ENCODE measurements around the gene ASIC2.
A peak's percentile ranks its signal among the peaks of the same experiment; 100 is the strongest.

Gene ASIC2

GRCh38 chr17:33258296-33258695, 34.8 kb downstream of the ASIC2 start:
- no peak overlapping the region for H4K91ac ChIP-seq (ENCODE audit: low read depth, low read length, poor library complexity)
- H3K4me1 ChIP-seq (ENCODE audit: control insufficient read depth in 2 of 2, insufficient read depth in 1 of 2, low read depth in 1 of 2, low read length in 2 of 2), result peaks cover 0 to 1% of the 10 kb centered on the region in 2 donors
- H3K9ac ChIP-seq (ENCODE audit: low read depth, low read length, poor library complexity), result no peak overlapping the region
- H3K36me3 ChIP-seq (replicated peaks in 1 of 2; ENCODE audit: control insufficient read depth in 2 of 2, insufficient read depth in 2 of 2, low read length in 2 of 2), result no peaks in the 10 kb centered on the region
- H3K9me3 ChIP-seq (replicated peaks in 1 of 2; ENCODE audit: control insufficient read depth in 2 of 2, insufficient read depth in 1 of 2, low read depth in 1 of 2, low read length in 2 of 2), result no peaks in the 10 kb centered on the region
- H2BK5ac ChIP-seq (ENCODE audit: low read length), result no peak overlapping the region
- H3K14ac ChIP-seq (ENCODE audit: low read length), result no peak overlapping the region
- no peak overlapping the region for H4K8ac ChIP-seq (ENCODE audit: low read depth, low read length)
- no peak overlapping the region for H3K4me3 ChIP-seq (ENCODE audit: low read length in 2 of 2)
- H2BK12ac ChIP-seq (ENCODE audit: low read length), result no peak overlapping the region
- H2AK5ac ChIP-seq (ENCODE audit: low read depth, low read length), result no peak overlapping the region
- H2BK15ac ChIP-seq (ENCODE audit: low read length), result no peak overlapping the region
- no CpG with 5 or more reads among the region's 3 CpGs for WGBS, 2 donors (ENCODE audit: extremely low coverage in 2 of 2, insufficient read length in 2 of 2, insufficient replicate concordance in 1 of 2)
- H2BK120ac ChIP-seq (ENCODE audit: low read depth, low read length), result no peak overlapping the region
- H2AFZ ChIP-seq (ENCODE audit: low read length), result no peak overlapping the region
- no peaks in the 10 kb centered on the region for H3K27me3 ChIP-seq (ENCODE audit: control insufficient read depth in 3 of 3, insufficient read depth in 3 of 3, low read depth in 1 of 3, low read length in 3 of 3)
- H3K23ac ChIP-seq (ENCODE audit: low read depth, low read length, poor library complexity), result no peak overlapping the region
- no peak overlapping the region for H3K4ac ChIP-seq (ENCODE audit: low read length)
- no peak overlapping the region for H3K27ac ChIP-seq (replicated peaks; ENCODE audit: low read length)
- H3K79me1 ChIP-seq (ENCODE audit: low read depth, low read length), result no peaks in the 10 kb centered on the region
- no peak overlapping the region for H3K18ac ChIP-seq (ENCODE audit: low read length)
- no peak for DNase-seq (ENCODE audit: low spot score)
- H3K4me2 ChIP-seq (ENCODE audit: insufficient read depth, low read length, poor library complexity, severe bottlenecking), result no peak overlapping the region

GRCh38 chr17:33245183-33245582, 47.9 kb downstream of the ASIC2 start:
- Histone ChIP-seq H2BK12ac (ENCODE audit: low read length) (no peak overlapping the region), H3K4me1 (ENCODE audit: control insufficient read depth in 2 of 2, insufficient read depth in 1 of 2, low read depth in 1 of 2, low read length in 2 of 2) (peaks cover 0 to 1% of the 10 kb centered on the region in 2 donors), H3K9ac (ENCODE audit: low read depth, low read length, poor library complexity) (no peak overlapping the region), H2BK15ac (ENCODE audit: low read length) (no peak overlapping the region), H2BK5ac (ENCODE audit: low read length) (no peak overlapping the region), H3K27ac (replicated peaks; ENCODE audit: low read length) (no peak overlapping the region), H4K91ac (ENCODE audit: low read depth, low read length, poor library complexity) (no peak overlapping the region), H3K79me1 (ENCODE audit: low read depth, low read length) (no peaks in the 10 kb centered on the region), H4K8ac (ENCODE audit: low read depth, low read length) (no peak overlapping the region), H3K4ac (ENCODE audit: low read length) (no peak overlapping the region), H2AK5ac (ENCODE audit: low read depth, low read length) (no peak overlapping the region), H3K36me3 (replicated peaks in 1 of 2; ENCODE audit: control insufficient read depth in 2 of 2, insufficient read depth in 2 of 2, low read length in 2 of 2) (no peaks in the 10 kb centered on the region), H3K14ac (ENCODE audit: low read length) (no peak overlapping the region), H3K4me3 (ENCODE audit: low read length in 2 of 2) (no peak overlapping the region), H3K9me3 (replicated peaks in 1 of 2; ENCODE audit: control insufficient read depth in 2 of 2, insufficient read depth in 1 of 2, low read depth in 1 of 2, low read length in 2 of 2) (no peaks in the 10 kb centered on the region), H2BK120ac (ENCODE audit: low read depth, low read length) (no peak overlapping the region), H3K23ac (ENCODE audit: low read depth, low read length, poor library complexity) (no peak overlapping the region), H2AFZ (ENCODE audit: low read length) (no peak overlapping the region), H3K27me3 (ENCODE audit: control insufficient read depth in 3 of 3, insufficient read depth in 3 of 3, low read depth in 1 of 3, low read length in 3 of 3) (no peaks in the 10 kb centered on the region), H3K4me2 (ENCODE audit: insufficient read depth, low read length, poor library complexity, severe bottlenecking) (no peak overlapping the region), H3K18ac (ENCODE audit: low read length) (no peak overlapping the region)
- DNase-seq (ENCODE audit: low spot score), result no peak
- WGBS, 2 donors (ENCODE audit: extremely low coverage in 2 of 2, insufficient read length in 2 of 2, insufficient replicate concordance in 1 of 2), result no CpG with 5 or more reads among the region's 2 CpGs

DNA sequence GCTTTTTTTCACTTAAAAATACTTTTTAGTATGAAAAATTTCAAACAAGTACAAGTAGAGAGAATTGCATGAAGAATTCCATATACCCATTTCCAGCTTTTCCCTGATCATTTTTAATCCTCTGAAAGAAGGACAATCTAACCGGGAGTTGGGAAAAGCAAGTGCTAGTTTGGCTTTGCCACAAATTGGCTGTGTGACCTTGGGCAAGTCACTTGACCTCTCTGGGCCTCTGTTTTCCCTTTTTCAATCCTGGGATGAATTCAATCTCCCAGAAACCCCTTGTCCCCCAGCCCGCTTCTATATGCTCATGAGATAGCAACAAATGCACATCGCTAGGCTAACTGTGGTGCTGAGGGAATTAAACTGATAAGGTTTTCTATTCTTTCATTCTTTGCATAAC, 49.4 kb downstream of the ASIC2 start:
- Histone ChIP-seq H2BK15ac (ENCODE audit: low read length) (no peak overlapping the region), H3K27me3 (ENCODE audit: control insufficient read depth in 3 of 3, insufficient read depth in 3 of 3, low read depth in 1 of 3, low read length in 3 of 3) (no peaks in the 10 kb centered on the region), H2BK120ac (ENCODE audit: low read depth, low read length) (no peak overlapping the region), H4K91ac (ENCODE audit: low read depth, low read length, poor library complexity) (no peak overlapping the region), H2AFZ (ENCODE audit: low read length) (no peak overlapping the region), H2AK5ac (ENCODE audit: low read depth, low read length) (no peak overlapping the region), H3K9me3 (replicated peaks in 1 of 2; ENCODE audit: control insufficient read depth in 2 of 2, insufficient read depth in 1 of 2, low read depth in 1 of 2, low read length in 2 of 2) (no peaks in the 10 kb centered on the region), H3K36me3 (replicated peaks in 1 of 2; ENCODE audit: control insufficient read depth in 2 of 2, insufficient read depth in 2 of 2, low read length in 2 of 2) (no peaks in the 10 kb centered on the region), H3K4me2 (ENCODE audit: insufficient read depth, low read length, poor library complexity, severe bottlenecking) (no peak overlapping the region), H3K23ac (ENCODE audit: low read depth, low read length, poor library complexity) (no peak overlapping the region), H3K18ac (ENCODE audit: low read length) (no peak overlapping the region), H3K9ac (ENCODE audit: low read depth, low read length, poor library complexity) (no peak overlapping the region), H3K14ac (ENCODE audit: low read length) (no peak overlapping the region), H3K27ac (replicated peaks; ENCODE audit: low read length) (no peak overlapping the region), H2BK12ac (ENCODE audit: low read length) (no peak overlapping the region), H3K4ac (ENCODE audit: low read length) (no peak overlapping the region), H3K79me1 (ENCODE audit: low read depth, low read length) (no peaks in the 10 kb centered on the region), H3K4me3 (ENCODE audit: low read length in 2 of 2) (no peak overlapping the region), H4K8ac (ENCODE audit: low read depth, low read length) (no peak overlapping the region), H2BK5ac (ENCODE audit: low read length) (no peak overlapping the region), H3K4me1 (ENCODE audit: control insufficient read depth in 2 of 2, insufficient read depth in 1 of 2, low read depth in 1 of 2, low read length in 2 of 2) (peaks cover 0 to 3% of the 10 kb centered on the region in 2 donors)
- no peak for DNase-seq (ENCODE audit: low spot score)
- WGBS, 2 donors (ENCODE audit: extremely low coverage in 2 of 2, insufficient read length in 2 of 2, insufficient replicate concordance in 1 of 2), result no CpG with 5 or more reads among the region's 3 CpGs

DNA sequence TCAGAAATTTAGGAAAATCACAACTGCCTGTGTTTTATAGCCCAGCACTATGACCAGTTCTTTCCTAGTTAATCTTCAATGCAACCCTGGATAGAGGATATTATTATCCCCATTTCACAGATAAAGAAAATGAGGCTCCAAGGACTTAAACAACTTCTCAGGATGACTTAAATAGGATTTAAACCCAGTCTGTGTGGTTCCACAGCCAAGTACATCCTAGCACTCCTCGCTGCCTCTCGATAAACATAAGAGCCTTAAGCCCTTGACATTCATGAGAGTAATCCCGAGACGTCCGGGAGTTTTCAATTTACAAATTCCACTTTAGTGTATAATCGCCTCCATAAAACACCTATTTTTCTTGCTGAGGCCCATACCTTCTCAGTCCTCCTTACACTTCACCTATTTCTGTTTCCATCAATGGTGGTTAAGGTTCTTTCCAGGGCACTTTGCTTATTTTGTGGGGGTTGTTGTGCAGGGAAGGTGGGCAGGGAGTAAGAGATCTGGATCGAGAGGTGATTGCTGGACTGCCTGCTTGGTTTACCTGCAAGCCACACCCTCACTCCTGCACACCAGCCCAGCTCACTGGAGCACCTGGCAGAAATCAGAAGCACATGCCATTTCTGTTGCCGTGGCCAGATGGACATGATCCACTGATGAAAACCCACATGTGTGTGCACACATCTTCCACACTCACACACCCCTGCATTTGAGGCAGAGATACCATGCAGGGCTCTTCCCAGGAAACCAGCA, 50.5 kb downstream of the ASIC2 start:
- peak overlapping the region; percentile 2 for H3K18ac ChIP-seq (ENCODE audit: low read length)
- WGBS, 2 donors (ENCODE audit: extremely low coverage in 2 of 2, insufficient read length in 2 of 2, insufficient replicate concordance in 1 of 2), result no CpG with 5 or more reads among the region's 8 CpGs
- H3K36me3 ChIP-seq (replicated peaks in 1 of 2; ENCODE audit: control insufficient read depth in 2 of 2, insufficient read depth in 2 of 2, low read length in 2 of 2), result no peaks in the 10 kb centered on the region

More for the DNA sequence above, 50.5 kb downstream of the ASIC2 start:
- Histone ChIP-seq H3K9me3 (replicated peaks in 1 of 2; ENCODE audit: control insufficient read depth in 2 of 2, insufficient read depth in 1 of 2, low read depth in 1 of 2, low read length in 2 of 2) (no peaks in the 10 kb centered on the region), H3K4me1 (ENCODE audit: control insufficient read depth in 2 of 2, insufficient read depth in 1 of 2, low read depth in 1 of 2, low read length in 2 of 2) (peaks cover 0 to 3% of the 10 kb centered on the region in 2 donors), H3K4ac (ENCODE audit: low read length) (no peak overlapping the region), H4K91ac (ENCODE audit: low read depth, low read length, poor library complexity) (no peak overlapping the region), H3K4me3 (ENCODE audit: low read length in 2 of 2) (no peak overlapping the region), H3K4me2 (ENCODE audit: insufficient read depth, low read length, poor library complexity, severe bottlenecking) (no peak overlapping the region), H3K79me1 (ENCODE audit: low read depth, low read length) (no peaks in the 10 kb centered on the region), H2BK5ac (ENCODE audit: low read length) (no peak overlapping the region), H3K14ac (ENCODE audit: low read length) (no peak overlapping the region), H2AK5ac (ENCODE audit: low read depth, low read length) (no peak overlapping the region), H2BK12ac (ENCODE audit: low read length) (no peak overlapping the region), H3K9ac (ENCODE audit: low read depth, low read length, poor library complexity) (no peak overlapping the region), H2AFZ (ENCODE audit: low read length) (no peak overlapping the region), H3K27ac (replicated peaks; ENCODE audit: low read length) (no peak overlapping the region), H4K8ac (ENCODE audit: low read depth, low read length) (no peak overlapping the region), H2BK15ac (ENCODE audit: low read length) (no peak overlapping the region), H3K27me3 (ENCODE audit: control insufficient read depth in 3 of 3, insufficient read depth in 3 of 3, low read depth in 1 of 3, low read length in 3 of 3) (no peaks in the 10 kb centered on the region), H3K23ac (ENCODE audit: low read depth, low read length, poor library complexity) (no peak overlapping the region), H2BK120ac (ENCODE audit: low read depth, low read length) (no peak overlapping the region)
- DNase-seq (ENCODE audit: low spot score), result no peak

Measured in neuronal stem cell (in vitro differentiated cells).